Measurements from ENCODE around the gene ANKRD60.

GRCh38 chr20:58243653-58244410 is 15.4 kb upstream of the ANKRD60 start:
- TF ChIP-seq CTCF (IDR thresholded peaks at IDR 0.05) (no peak), POLR2A (IDR thresholded peaks at IDR 0.05) (no peak)
